Measurements from ENCODE around the gene DNAJA1.
A peak's percentile ranks its signal among the peaks of the same experiment; 100 is the strongest.

The DNAJA1 gene

GRCh38 chr9:33029231-33029786 is 4.2 kb downstream of the DNAJA1 start:
- no peak for FAIRE-seq

GRCh38 chr9:33030285-33030684 is 5.2 kb downstream of the DNAJA1 start:
- no peak for FAIRE-seq

GRCh38 chr9:33032292-33032691 is 7.2 kb downstream of the DNAJA1 start:
- FAIRE-seq: no peak

GRCh38 chr9:33032865-33033264 is 7.8 kb downstream of the DNAJA1 start:
- no peak for FAIRE-seq

- FAIRE-seq: no peak
Measured at GRCh38 chr9:33040792-33041431, 15.8 kb downstream of the DNAJA1 start.

GRCh38 chr9:33041432-33042188 is 16.5 kb downstream of the DNAJA1 start:
- peak; percentile 53 for FAIRE-seq

- no peak for FAIRE-seq
Measured at GRCh38 chr9:33042473-33042872, 17.4 kb downstream of the DNAJA1 start.

GRCh38 chr9:33043671-33044070 is 18.6 kb downstream of the DNAJA1 start:
- FAIRE-seq: no peak

GRCh38 chr9:33044162-33044673 is 19.1 kb downstream of the DNAJA1 start:
- FAIRE-seq: peak; percentile 92

- FAIRE-seq: peak; percentile 3
Measured at GRCh38 chr9:33044677-33045282, 19.7 kb downstream of the DNAJA1 start.

GRCh38 chr9:33046061-33046460 is 21.0 kb downstream of the DNAJA1 start:
- no peak for FAIRE-seq

- FAIRE-seq: no peak
Measured at GRCh38 chr9:33048054-33048465, 23.0 kb downstream of the DNAJA1 start.

GRCh38 chr9:33049680-33050361 is 24.7 kb downstream of the DNAJA1 start:
- FAIRE-seq: no peak

GRCh38 chr9:33051144-33051543 is 26.1 kb downstream of the DNAJA1 start:
- no peak for FAIRE-seq

GRCh38 chr9:33065157-33066076 is 40.3 kb downstream of the DNAJA1 start:
- no peak for FAIRE-seq

- no peak for FAIRE-seq
Measured at GRCh38 chr9:33068991-33069390, 43.9 kb downstream of the DNAJA1 start.

- FAIRE-seq: peak; percentile 98
Measured at GRCh38 chr9:33076046-33077004, 51.3 kb downstream of the DNAJA1 start, which contains the start of gene SMU1. SMU1 (minus strand) TSS chr9:33076674; CDS start chr9:33076608, 66 bp downstream.

- no peak for FAIRE-seq
Measured at GRCh38 chr9:33080534-33080933, 55.5 kb downstream of the DNAJA1 start.

GRCh38 chr9:33081128-33081851 is 56.2 kb downstream of the DNAJA1 start:
- FAIRE-seq: peak; percentile 95

GRCh38 chr9:33082128-33082527 is 57.1 kb downstream of the DNAJA1 start:
- no peak for FAIRE-seq
